B cell (primary cell): Measurements from ENCODE around the gene PGF.

Source experiments
- CTCF ChIP-seq: fragments of 200-600 bp; IDR thresholded peaks from one replicate; pipeline ENCODE4 v1.8.0; 2022; ENCODE audit warnings: antibody characterized with exemption, mild to moderate bottlenecking
- EZH2 ChIP-seq: IDR thresholded peaks from 2 replicates; pipeline ENCODE4 v1.6.1; 2012; ENCODE audit warnings: borderline replicate concordance, low read depth, mild to moderate bottlenecking, moderate library complexity, low read length; ENCODE audit not compliant: insufficient read depth, poor library complexity, severe bottlenecking

GRCh38 chr14:74915426-74915825, 40.0 kb downstream of the PGF start:
- TF ChIP-seq CTCF (no peak), EZH2 (no peak)
